ENCODE data around the gene TECR. TPM values are rescaled to one million over a fixed set of nuclear protein-coding genes. Genes with fewer than 3 reads are reported as not detected.
"Not testable (repeated sequence)": the region's sequence is repeated elsewhere in the genome, so short reads cannot be mapped to it uniquely, and the experiment has no call there.

Gene TECR
- total RNA-seq, 1 experiment from 2014 or later = 165 TPM

DNA sequence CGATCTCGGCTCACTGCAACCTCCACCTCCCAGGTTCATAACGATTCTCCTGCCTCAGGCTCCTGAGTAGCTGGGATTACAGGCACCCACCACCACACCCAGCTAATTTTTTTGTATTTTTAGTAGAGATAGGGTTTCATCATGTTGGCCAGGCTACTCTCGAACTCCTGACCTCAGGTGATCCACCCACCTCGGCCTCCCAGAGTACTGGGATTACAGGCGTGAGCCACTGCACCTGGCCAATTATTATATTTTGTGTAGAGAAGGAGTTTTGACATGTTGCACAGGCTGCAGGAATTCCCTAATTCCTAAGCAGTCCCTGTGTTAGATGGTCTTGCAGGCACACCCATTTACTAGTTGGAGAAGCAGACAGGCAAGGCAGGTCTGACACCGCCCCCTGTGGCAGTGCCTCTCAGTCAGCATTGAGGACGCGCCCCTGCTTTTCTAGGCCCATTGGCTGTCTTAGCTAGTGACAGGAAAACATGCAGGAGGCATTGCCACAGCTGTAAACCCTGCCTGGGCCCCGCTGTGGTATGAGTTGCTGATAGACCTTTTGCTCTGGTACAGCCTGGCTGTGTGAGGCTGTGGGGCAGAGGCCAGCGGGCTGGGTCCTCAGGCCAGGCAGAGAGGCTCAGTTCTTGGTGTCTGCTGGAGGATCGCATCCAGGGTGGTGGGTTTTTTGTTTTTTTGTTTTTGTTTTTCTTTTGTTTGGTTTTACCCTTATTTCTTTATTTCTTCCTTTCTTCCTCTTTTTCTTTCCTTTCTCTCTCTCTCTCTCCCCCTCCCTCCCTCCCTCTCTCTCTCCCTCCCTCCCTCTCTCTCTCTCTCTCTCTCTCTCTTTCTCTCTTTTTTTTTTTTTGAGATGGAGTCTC is 22.0 kb downstream of the TECR start:
- H3K4me3 ChIP-seq, DNase-seq, H3K9me3 ChIP-seq, H3K27me3 ChIP-seq: not testable (repeated sequence)
- peaks cover 18% of the 10 kb centered on the region for H3K36me3 ChIP-seq

DNA sequence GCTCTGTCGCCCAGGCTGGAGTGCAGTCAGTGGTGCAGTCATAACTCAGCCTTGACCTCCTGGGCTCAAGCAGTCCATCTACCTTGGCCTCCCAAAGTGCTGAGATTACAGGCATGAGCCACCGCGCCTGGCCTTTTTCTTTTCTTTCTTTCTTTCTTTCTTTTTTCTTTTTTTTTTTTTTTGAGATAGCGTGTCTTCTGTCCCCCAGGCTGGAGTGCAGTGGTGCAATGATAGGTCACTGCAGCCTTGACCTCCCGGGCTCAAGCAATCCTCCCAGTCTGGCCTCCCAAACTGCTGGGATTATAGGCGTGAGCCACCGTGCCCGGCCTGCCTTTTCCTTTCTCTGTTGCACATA is 22.6 kb downstream of the TECR start:
- DNase-seq, H3K4me3 ChIP-seq, H3K27me3 ChIP-seq, H3K9me3 ChIP-seq: not testable (repeated sequence)
- peaks cover 13% of the 10 kb centered on the region for H3K36me3 ChIP-seq

GRCh38 chr19:14553042-14553938 is 23.9 kb downstream of the TECR start:
- peaks cover 15% of the 10 kb centered on the region for H3K36me3 ChIP-seq
- H3K27me3 ChIP-seq = no peaks in the 10 kb centered on the region
- DNase-seq = no peak
- H3K9me3 ChIP-seq = no peaks in the 10 kb centered on the region
- no peak overlapping the region for H3K4me3 ChIP-seq

DNA sequence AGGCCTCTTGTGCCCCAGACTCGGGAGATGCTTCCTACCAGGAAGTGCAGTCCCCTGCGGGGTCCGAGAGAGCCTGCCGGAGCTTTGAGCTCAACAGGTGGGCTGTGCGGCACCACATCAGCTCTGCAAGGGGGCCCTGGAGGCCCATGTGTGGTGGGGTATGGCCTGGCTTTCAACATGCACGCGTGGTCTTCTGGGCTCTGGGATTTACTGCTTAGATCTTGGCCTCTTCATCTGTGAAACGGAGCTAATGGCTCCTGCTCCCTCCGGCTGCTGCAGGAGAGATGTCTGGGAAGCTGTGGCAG is 24.5 kb downstream of the TECR start:
- peaks cover 9% of the 10 kb centered on the region for H3K36me3 ChIP-seq
- DNase-seq = no peak
- H3K9me3 ChIP-seq = no peaks in the 10 kb centered on the region
- H3K27me3 ChIP-seq = no peaks in the 10 kb centered on the region
- H3K4me3 ChIP-seq = no peak overlapping the region

- DNase-seq = no peak
- H3K27me3 ChIP-seq = no peaks in the 10 kb centered on the region
- no peaks in the 10 kb centered on the region for H3K9me3 ChIP-seq
- no peak overlapping the region for H3K4me3 ChIP-seq
- H3K36me3 ChIP-seq = peaks cover 8% of the 10 kb centered on the region
These were observed 25.0 kb downstream of the TECR start for GRCh38 chr19:14554382-14554812.

DNA sequence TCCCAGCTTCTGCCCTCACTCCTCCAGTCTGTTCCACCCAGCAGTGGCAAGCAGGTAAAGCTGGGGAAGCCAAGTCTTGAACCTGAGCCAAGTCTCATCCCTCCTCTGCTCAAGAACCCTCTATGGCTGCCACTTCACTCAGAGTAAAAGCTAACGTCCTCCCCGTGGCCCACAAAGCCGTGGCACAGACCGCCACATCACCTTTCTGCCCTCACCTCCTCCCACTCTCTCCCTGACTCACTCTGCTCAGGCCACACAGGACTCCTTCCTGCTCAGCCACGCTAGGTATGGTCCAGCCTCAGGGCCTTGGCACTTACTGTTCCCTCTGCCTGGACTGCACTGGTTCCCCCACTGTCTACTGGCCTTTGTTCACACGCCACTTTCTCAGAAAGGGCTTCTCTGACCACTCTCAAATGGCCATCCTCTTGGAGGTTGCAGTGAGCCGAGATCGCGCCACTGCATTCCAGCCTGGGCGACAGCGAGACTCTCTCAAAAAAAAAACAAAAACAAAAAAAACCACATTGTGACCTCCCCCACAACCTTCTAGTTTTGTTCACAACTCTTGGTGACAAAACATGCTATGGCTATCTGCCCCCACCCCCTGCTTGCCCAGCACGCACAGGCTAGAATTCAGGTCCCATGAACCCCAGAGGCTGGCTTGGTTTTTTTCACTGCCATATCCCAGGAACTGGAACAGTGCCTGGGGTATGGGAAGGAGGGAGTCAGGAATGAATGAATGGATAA is 26.7 kb downstream of the TECR start:
- Histone ChIP-seq H3K4me3 (no peak overlapping the region), H3K36me3 (peaks cover 7% of the 10 kb centered on the region), H3K9me3 (no peaks in the 10 kb centered on the region), H3K27me3 (no peaks in the 10 kb centered on the region)
- no peak for DNase-seq

DNA sequence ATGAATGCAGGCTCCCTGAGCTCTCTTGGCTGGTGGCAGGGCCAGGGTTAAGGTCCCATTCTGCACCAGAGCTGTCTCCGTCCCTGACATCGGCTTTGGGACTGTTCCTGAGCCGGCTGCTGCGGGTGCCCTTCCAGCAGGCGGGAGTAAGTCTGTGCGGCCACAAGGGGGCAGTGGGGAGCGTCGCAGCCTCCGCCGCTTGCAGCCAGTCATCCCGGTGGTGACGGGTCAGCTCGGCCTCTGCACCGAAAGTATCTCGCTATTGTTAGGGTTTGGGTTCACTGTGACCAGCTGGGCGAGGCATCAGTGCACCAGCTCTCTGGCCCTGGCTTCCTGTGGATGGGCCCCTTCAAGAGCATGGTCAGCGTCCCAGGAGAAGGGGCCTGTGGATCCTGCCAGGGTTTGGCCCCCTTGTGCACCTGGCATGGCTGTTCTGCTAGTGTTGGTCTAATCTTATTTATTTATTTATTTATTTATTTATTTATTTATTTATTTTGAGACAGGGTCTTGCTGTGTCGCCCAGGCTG is 27.3 kb downstream of the TECR start:
- H3K9me3 ChIP-seq = no peaks in the 10 kb centered on the region
- no peaks in the 10 kb centered on the region for H3K27me3 ChIP-seq
- DNase-seq = peak; percentile 83
- H3K4me3 ChIP-seq = no peak overlapping the region
- peaks cover 7% of the 10 kb centered on the region for H3K36me3 ChIP-seq

- DNase-seq = no peak
These were observed 29.1 kb downstream of the TECR start for GRCh38 chr19:14558370-14559066.

GRCh38 chr19:14559916-14560775 is 30.8 kb downstream of the TECR start:
- no peaks in the 10 kb centered on the region for H3K9me3 ChIP-seq
- no peaks in the 10 kb centered on the region for H3K27me3 ChIP-seq
- peaks cover 31% of the 10 kb centered on the region for H3K36me3 ChIP-seq
- H3K4me3 ChIP-seq = no peak overlapping the region
- peak; percentile 73 for DNase-seq

More at GRCh38 chr19:14558370-14559066, 29.1 kb downstream of the TECR start:
- H3K9me3 ChIP-seq = no peaks in the 10 kb centered on the region
- no peaks in the 10 kb centered on the region for H3K27me3 ChIP-seq
- peaks cover 20% of the 10 kb centered on the region for H3K36me3 ChIP-seq
- H3K4me3 ChIP-seq = no peak overlapping the region

DNA sequence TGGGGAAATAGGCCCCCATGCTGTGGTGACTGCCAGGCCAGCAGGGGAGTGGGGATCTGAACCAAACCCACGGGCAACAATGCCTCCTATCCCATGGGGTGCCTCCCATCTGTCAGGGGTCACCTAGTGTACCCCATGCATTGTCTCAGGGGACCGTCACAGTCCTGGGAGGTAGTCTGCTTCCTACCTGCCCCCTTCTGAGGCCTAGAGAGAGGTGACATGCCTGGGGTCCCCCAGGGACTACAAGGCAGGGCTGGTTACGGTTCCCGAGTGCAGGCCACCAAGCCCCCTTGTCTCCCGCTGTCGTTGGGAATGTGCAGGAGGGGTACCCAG is 31.3 kb downstream of the TECR start:
- DNase-seq = no peak
- H3K27me3 ChIP-seq = no peaks in the 10 kb centered on the region
- H3K9me3 ChIP-seq = no peaks in the 10 kb centered on the region
- H3K36me3 ChIP-seq = peaks cover 37% of the 10 kb centered on the region
- no peak overlapping the region for H3K4me3 ChIP-seq

GRCh38 chr19:14561249-14561648 is 31.9 kb downstream of the TECR start:
- H3K9me3 ChIP-seq = no peaks in the 10 kb centered on the region
- no peaks in the 10 kb centered on the region for H3K27me3 ChIP-seq
- H3K4me3 ChIP-seq = no peak overlapping the region; the same call in 1 of the 2 replicates
- DNase-seq = no peak
- H3K36me3 ChIP-seq = peaks cover 42% of the 10 kb centered on the region

DNA sequence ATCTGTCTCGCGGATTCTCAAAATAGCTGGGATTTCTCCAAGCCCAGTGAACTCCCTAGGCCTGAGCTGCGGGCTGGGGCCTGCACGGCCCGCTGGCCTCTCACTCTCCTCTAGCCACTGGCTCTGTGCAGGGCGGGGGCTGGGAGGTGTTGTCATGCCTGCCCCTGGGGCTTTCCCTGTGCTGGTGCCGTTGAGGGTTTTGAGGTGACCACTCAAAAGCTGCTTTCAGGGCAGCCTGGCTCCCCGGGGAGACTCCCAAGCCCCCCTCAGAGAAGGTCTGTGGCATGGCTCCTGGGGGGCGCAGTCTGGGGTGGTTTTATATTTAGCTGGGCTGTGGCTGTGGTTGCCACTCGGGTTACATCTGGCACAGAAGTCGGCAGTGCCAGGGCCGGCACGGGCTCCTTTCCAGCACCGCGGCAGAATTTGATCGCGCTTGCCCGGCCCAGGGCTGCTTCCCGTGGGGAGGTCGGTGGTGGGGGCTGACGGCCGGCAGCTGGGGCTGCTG is 32.5 kb downstream of the TECR start:
- peaks cover 43% of the 10 kb centered on the region for H3K36me3 ChIP-seq
- no peaks in the 10 kb centered on the region for H3K27me3 ChIP-seq
- DNase-seq = peak; percentile 86
- no peak overlapping the region; the same call in 1 of the 2 replicates for H3K4me3 ChIP-seq
- no peaks in the 10 kb centered on the region for H3K9me3 ChIP-seq

DNA sequence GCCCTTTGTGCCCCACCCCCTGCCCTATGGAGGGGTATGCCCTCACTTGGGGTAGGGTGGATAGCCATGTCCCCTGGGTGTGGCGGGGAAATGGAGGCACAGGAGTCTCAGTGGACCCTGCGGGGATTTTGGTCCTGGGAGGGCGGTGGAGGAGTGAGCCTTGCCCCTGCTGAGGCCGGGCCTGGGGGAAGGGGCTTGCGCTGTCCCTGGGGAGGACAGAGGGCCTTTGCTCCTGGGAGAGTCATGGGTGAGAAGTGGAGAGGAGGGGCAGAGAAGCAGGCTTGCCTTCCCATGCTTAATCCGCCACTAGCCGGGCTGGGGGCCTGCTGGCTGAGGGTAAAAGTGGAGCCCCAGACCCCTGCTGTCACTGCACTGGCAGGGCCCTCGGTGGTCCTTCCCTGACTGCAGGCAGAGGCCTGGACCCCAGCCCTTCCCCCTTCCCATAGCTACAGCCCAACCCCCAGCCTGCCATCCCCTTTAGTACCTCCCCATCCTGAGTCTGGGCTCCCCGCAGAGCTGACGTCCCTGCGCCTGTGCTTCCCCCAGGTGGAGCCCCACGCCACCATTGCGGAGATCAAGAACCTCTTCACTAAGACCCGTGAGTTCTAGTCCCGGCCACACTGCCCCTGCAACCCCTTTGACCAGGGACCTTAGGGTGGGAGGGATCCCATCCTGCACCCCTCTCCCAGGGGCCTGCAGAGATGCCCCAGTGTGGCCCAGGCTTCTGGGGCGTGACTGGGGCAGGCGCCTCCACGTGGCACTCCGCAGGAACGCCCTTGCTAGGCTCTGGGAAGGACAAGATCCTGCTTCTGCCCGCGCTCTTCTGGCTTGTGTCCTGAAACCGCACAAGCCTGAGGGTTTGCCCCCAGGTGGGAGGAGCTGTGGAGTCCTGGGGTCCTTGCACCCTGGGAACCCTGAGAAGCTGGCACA is 33.5 kb downstream of the TECR start:
- no peak overlapping the region for H3K4me3 ChIP-seq
- no peaks in the 10 kb centered on the region for H3K27me3 ChIP-seq
- H3K9me3 ChIP-seq = no peaks in the 10 kb centered on the region
- peaks cover 41% of the 10 kb centered on the region for H3K36me3 ChIP-seq
- no peak for DNase-seq

DNA sequence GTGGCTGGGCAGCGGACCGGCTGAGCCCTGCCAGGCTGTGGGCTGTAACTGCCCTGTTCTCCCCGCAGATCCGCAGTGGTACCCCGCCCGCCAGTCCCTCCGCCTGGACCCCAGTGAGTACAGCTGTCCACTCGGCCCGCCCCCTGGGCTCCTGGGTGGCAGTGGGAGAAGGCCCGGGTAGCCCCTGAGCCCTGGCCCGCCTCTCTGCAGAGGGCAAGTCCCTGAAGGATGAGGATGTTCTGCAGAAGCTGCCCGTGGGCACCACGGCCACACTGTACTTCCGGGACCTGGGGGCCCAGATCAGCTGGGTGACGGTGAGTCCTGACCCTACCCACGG is 34.2 kb downstream of the TECR start:
- Histone ChIP-seq H3K9me3 (no peaks in the 10 kb centered on the region), H3K36me3 (peaks cover 41% of the 10 kb centered on the region), H3K27me3 (no peaks in the 10 kb centered on the region), H3K4me3 (no peak overlapping the region)
- no peak for DNase-seq

Data from MG63 (cell line).